Frontal cortex (tissue), 4 donors: ENCODE data around the gene TBCD. TPM values are rescaled to one million over a fixed set of nuclear protein-coding genes. Genes with fewer than 3 reads are reported as not detected.
"Not testable (repeated sequence)": the region's sequence is repeated elsewhere in the genome, so short reads cannot be mapped to it uniquely, and the experiment has no call there.

Source experiments
- DNase-seq, 2 donors: peaks; one replicate each; pipeline ENCODE4 v3.0.0; 2012; ENCODE audit warnings: low spot score in 2 of 2
- FAIRE-seq: peaks from 2 replicates; lab custom pipeline; 2012; peaks lifted over from hg19 to GRCh38; lab: Jason Lieb, UNC
- total RNA-seq: library from RNA; depleted of rRNA; stranded (reverse); fragments of >200 nt; gene quantifications from one replicate; pipeline ENCODE4 v1.2.3, GENCODE V29; 2014
- donor health status: control.
- donor health status: control.
- donor health status: control.

The TBCD gene
- total RNA-seq, 1 donor from 2014 or later, result 73.8 TPM

GRCh38 chr17:82956726-82957468, 205.0 kb downstream of the TBCD start:
- FAIRE-seq (no peak), DNase-seq (no peak)

GRCh38 chr17:82957469-82957795, 205.6 kb downstream of the TBCD start:
- no peak for DNase-seq
- no peak for FAIRE-seq

GRCh38 chr17:82957961-82958561, 206.2 kb downstream of the TBCD start:
- no peak for FAIRE-seq

GRCh38 chr17:82959242-82959930, 207.5 kb downstream of the TBCD start:
- DNase-seq, result no peak
- FAIRE-seq, result no peak

More at GRCh38 chr17:82957961-82958561, 206.2 kb downstream of the TBCD start:
- no peak for DNase-seq

GRCh38 chr17:82959990-82960418, 208.1 kb downstream of the TBCD start:
- no peak for DNase-seq

GRCh38 chr17:82960419-82961271, 208.8 kb downstream of the TBCD start:
- DNase-seq, result no peak
- no peak for FAIRE-seq

More at GRCh38 chr17:82959990-82960418, 208.1 kb downstream of the TBCD start:
- no peak for FAIRE-seq

- DNase-seq (no peak), FAIRE-seq (no peak)
These were observed 209.7 kb downstream of the TBCD start for GRCh38 chr17:82961366-82962162.

- no peak for FAIRE-seq
These were observed 210.4 kb downstream of the TBCD start for GRCh38 chr17:82962163-82962720.

GRCh38 chr17:82963104-82963950, 211.5 kb downstream of the TBCD start:
- FAIRE-seq, result no peak

More at GRCh38 chr17:82962163-82962720, 210.4 kb downstream of the TBCD start:
- DNase-seq, result no peak

GRCh38 chr17:82964451-82964850, 212.6 kb downstream of the TBCD start:
- FAIRE-seq, DNase-seq: not testable (repeated sequence)

More at GRCh38 chr17:82963104-82963950, 211.5 kb downstream of the TBCD start:
- DNase-seq, result peak; percentile 66 to 81

- no peak for FAIRE-seq
- DNase-seq, result no peak
These were observed 213.0 kb downstream of the TBCD start for GRCh38 chr17:82964851-82965341.

GRCh38 chr17:82965371-82965770, 213.5 kb downstream of the TBCD start:
- DNase-seq, result no peak

GRCh38 chr17:82966415-82966814, 214.6 kb downstream of the TBCD start:
- no peak for DNase-seq
- FAIRE-seq, result no peak

More at GRCh38 chr17:82965371-82965770, 213.5 kb downstream of the TBCD start:
- no peak for FAIRE-seq

- DNase-seq, result no peak
- no peak for FAIRE-seq
These were observed 215.6 kb downstream of the TBCD start for GRCh38 chr17:82967268-82968032.

GRCh38 chr17:82968033-82968841, 216.4 kb downstream of the TBCD start:
- FAIRE-seq, DNase-seq: not testable (repeated sequence)

GRCh38 chr17:82970067-82970466, 218.2 kb downstream of the TBCD start:
- DNase-seq, result no peak
- FAIRE-seq, result no peak
